ENCODE results near the gene ARCN1. TPM values are rescaled to one million over a fixed set of nuclear protein-coding genes. Genes with fewer than 3 reads are reported as not detected.

The ARCN1 gene
- total and polyA plus RNA-seq, 11 donors, result 53.1 to 127 (median 99.6) TPM

DNA sequence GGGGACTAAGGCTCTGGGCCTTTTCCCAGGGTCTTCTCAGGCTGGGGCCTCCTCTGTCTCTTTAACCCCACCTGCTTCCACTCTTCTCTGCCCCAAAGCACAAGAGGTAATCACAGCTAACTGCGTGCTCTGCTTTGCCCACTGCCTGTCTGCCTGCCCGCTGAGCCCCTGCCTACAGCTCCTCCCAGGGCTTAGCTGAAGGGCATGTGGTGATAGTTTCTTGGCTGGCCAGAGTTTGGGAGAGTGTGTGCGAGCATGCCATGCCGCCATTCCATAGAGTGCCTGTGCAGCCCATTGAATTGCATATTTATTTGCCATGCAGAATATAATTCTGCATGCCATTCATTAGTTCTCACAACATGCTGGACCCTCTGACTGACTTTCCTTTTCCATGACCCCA lies 67.7 kb downstream of the ARCN1 start:
- Histone ChIP-seq H3K27me3 (no peaks in the 10 kb centered on the region), H3K36me3 (peaks cover 0 to 100% (median 94%) of the 10 kb centered on the region in 9 donors), H3K4me1 (peaks cover 0 to 72% (median 37%) of the 10 kb centered on the region in 12 donors), H3K9me3 (no peaks in the 10 kb centered on the region), H3K27ac (peak overlapping the region in 9 of 12 donors; percentile 28 to 71 (median 54)), H3K4me3 (no peak overlapping the region)
- ATAC-seq, result peak; percentile 29 to 60 (median 46)
- WGBS, 4 donors, result 57 to 69% (median 63%) methylated on average over 4 of the region's 4 CpGs
- DNase-seq, result peak in 1 of 5 donors; percentile 57
- TF ChIP-seq POLR2A (IDR thresholded peaks at IDR 0.05), result no peak
- TF ChIP-seq, protein P1, sequence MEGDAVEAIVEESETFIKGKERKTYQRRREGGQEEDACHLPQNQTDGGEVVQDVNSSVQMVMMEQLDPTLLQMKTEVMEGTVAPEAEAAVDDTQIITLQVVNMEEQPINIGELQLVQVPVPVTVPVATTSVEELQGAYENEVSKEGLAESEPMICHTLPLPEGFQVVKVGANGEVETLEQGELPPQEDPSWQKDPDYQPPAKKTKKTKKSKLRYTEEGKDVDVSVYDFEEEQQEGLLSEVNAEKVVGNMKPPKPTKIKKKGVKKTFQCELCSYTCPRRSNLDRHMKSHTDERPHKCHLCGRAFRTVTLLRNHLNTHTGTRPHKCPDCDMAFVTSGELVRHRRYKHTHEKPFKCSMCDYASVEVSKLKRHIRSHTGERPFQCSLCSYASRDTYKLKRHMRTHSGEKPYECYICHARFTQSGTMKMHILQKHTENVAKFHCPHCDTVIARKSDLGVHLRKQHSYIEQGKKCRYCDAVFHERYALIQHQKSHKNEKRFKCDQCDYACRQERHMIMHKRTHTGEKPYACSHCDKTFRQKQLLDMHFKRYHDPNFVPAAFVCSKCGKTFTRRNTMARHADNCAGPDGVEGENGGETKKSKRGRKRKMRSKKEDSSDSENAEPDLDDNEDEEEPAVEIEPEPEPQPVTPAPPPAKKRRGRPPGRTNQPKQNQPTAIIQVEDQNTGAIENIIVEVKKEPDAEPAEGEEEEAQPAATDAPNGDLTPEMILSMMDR (IDR thresholded peaks at IDR 0.05), result no peak
- intact Hi-C loops (cut with DNase I), result no loop called here

DNA sequence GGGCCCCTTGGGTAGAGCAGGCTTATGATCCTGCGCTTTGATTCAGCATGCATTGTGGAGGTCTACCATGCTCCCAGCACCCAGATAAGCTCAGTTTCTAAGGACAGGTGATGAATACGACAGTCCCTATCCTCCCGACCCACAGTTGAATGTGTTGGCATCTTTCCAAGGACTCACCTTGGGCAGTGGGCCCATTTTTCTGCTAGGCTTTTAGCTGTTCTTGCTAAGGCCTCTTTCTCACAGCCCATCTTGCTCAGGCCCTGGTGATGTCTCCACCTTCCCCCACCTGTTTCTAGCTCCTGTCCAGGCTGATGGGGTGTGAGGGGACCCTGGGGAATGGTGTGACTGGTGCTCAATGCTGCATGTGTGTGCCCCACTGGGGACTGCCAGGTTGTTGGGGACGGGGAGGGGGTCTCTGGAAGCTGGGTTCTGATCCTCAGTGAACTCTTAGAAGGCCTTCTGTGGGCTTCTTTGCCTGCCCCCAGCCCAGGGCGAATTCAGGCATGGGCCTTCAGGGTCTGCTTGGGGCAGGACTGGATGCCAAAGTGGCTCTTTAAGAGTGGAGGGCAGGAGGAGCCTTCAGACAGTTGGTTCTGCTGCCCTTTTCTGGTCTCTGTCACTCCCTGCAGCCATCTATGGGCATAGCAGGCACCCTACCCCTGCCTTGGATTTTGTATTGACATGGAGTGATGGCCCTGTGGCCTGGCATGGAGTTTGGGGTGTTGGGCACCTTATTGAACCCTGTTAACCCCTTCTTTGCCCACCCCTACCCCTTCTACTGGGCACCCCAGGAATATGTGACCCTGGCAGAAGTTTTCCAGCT lies 68.3 kb downstream of the ARCN1 start:
- DNase-seq, result no peak
- Histone ChIP-seq H3K27ac (peak overlapping the region in 5 of 12 donors; percentile 5 to 71 (median 53)), H3K4me1 (peaks cover 0 to 68% (median 31%) of the 10 kb centered on the region in 12 donors), H3K36me3 (peaks cover 0 to 100% (median 94%) of the 10 kb centered on the region in 9 donors), H3K9me3 (no peaks in the 10 kb centered on the region), H3K27me3 (no peaks in the 10 kb centered on the region), H3K4me3 (no peak overlapping the region)
- TF ChIP-seq POLR2A (IDR thresholded peaks at IDR 0.05), result no peak
- TF ChIP-seq, protein P1 (IDR thresholded peaks at IDR 0.05), result peak in 3 of 12 donors; percentile 14 to 26 (median 18)
- intact Hi-C loops (cut with DNase I), result no loop called here
- 55 to 66% (median 59%) methylated on average over 4 to 5 of the region's 5 CpGs for WGBS, 4 donors
- ATAC-seq, result no peak

DNA sequence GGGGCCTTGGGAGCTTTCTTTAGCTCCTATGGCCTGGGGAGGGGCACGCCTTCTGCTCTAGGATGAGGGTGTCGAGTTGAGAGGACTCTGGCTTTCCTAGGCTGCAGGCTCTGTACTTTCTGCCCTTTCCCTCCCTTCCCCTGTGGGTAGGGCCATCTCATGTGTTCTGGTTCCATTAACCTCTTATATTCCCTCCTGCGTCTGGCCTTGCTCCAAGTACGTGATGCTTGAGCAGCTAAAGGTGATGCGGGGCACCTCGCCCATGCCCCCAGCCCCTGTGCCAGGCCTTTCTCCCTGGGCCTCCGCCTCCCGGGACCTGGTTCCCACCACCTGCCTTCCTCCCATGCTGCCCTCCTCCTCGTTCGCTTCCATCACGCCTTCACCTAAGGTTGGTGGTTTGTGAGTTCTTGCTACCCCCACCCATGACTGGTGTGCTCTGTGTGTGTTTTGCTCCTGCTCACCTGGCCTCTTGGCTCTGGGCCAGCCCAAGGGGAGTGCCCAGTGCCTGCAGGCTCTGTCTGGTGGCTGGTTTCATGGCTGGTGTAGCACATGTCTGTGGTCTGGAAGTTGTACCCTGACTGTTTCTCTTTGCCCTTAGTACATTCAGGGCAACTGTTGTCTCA lies 69.3 kb downstream of the ARCN1 start:
- DNase-seq (peak in 1 of 5 donors; percentile 47), ATAC-seq (no peak)
- intact Hi-C loops (cut with DNase I), result no loop called here
- Histone ChIP-seq H3K36me3 (peaks cover 0 to 100% (median 94%) of the 10 kb centered on the region in 9 donors), H3K27me3 (no peaks in the 10 kb centered on the region), H3K9me3 (no peaks in the 10 kb centered on the region), H3K4me3 (no peak overlapping the region), H3K27ac (peak overlapping the region in 1 of 12 donors; percentile 34), H3K4me1 (peaks cover 0 to 64% (median 27%) of the 10 kb centered on the region in 12 donors)
- TF ChIP-seq, protein P1 (IDR thresholded peaks at IDR 0.05), result no peak
- no peak for TF ChIP-seq POLR2A (IDR thresholded peaks at IDR 0.05)
- WGBS, 4 donors, result 84 to 91% (median 86%) methylated on average over 11 of the region's 11 CpGs
